Cardiac septum (tissue), 1 donor: ENCODE results near the gene CYP46A1. TPM values are rescaled to one million over a fixed set of nuclear protein-coding genes. Genes with fewer than 3 reads are reported as not detected.

Experiments
- DNase-seq: peaks from one replicate; pipeline ENCODE4 v3.0.0-alpha.2; 2020; ENCODE audit warnings: low spot score
- intact Hi-C: fragments of 100-400 bp; cut with DNase I; formaldehyde crosslinking; loops from one replicate; pipeline ENCODE4 v1.14.0; 2022
- total RNA-seq: library from RNA; stranded (reverse); fragmentation: NEBNext Ultra II Directional; extraction: Animal tissue kit (Norgen Biotek cat#: 25700); gene quantifications from one replicate; pipeline ENCODE4 v1.2.1, GENCODE V29; 2021
- donor health status: DM: no; HTN: no; CAD: no.

The CYP46A1 gene
- total RNA-seq, 1 donor from 2014 or later = 5.5 TPM

- intact Hi-C loops = no loop called here
- DNase-seq = no peak
Measured at GRCh38 chr14:99671235-99672224, 12.6 kb upstream of the CYP46A1 start.

DNA sequence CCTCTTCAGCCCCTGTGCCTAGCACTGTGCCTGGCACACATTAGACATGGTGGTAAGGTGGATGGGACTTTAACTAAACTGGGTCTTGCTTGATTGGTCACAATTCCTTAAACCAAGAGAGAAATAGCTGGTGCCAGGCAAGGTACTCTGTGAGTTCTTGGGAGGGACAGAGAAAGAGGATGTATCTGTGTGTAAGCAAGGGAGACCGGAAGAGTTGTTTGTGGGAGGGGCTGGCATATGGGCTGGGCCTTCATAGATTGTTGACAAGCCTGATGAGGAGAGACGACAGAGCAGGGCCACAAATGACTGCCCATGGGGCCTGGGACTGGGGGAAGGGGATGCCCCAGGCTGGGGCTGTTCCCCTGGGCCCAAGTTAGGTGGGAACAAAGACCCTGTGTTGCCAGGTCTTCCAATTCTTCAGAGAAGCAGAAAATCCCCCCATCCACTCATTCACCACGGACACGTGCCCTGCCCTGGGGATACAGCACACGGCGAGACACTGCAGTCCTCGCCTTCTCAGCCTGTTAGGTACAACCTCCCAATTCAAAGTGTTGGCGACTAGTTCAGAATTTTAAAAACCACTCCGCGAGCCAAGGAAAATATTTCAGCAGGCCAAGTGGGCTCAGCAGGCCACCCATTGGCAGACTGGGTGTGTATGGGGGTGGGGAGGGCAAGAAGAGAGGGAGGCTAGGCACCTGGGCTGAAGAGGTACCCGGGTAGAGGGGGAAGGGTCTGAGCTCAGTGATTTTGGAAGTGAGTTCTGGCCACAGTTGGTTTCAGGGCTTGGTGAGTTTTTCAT, 11.4 kb upstream of the CYP46A1 start:
- intact Hi-C loops = no loop called here
- DNase-seq = no peak

DNA sequence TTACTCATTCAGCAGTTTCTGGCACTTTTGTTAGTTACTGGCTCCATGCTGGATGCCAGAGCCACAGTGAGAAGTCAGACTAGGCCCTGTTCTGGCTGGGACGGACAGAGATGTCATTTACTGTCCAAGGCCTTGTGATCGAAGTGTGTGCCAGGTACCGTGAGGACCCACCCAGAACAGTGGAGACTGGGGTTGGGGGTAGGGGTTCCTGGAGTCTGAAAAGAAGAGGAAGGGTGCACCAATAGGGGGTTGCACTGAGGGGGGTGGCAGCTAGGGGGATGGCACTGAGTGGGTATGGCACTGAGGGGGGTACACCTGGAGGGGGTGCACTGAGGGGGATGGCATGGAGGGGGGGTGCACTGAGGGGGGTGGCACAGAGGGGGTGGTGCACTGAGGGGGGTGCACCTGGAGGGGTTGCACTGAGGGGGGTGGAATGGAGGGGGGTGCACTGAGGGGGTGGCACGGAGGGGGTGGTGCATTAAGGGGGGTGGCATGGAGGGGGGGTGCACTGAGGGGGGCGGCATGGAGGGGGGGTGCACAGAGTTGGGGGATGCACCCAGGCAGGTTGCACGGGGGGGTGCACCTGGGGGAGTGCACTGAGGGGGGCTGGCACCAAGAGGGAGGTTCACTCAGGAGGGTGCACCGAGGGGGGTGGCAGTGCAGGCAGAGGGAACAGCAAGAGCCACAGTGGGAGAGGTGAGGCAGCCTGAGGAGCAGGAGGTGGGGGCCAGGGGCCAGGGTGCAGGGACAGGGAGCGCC, 10.6 kb upstream of the CYP46A1 start:
- intact Hi-C loops = no loop called here

DNA sequence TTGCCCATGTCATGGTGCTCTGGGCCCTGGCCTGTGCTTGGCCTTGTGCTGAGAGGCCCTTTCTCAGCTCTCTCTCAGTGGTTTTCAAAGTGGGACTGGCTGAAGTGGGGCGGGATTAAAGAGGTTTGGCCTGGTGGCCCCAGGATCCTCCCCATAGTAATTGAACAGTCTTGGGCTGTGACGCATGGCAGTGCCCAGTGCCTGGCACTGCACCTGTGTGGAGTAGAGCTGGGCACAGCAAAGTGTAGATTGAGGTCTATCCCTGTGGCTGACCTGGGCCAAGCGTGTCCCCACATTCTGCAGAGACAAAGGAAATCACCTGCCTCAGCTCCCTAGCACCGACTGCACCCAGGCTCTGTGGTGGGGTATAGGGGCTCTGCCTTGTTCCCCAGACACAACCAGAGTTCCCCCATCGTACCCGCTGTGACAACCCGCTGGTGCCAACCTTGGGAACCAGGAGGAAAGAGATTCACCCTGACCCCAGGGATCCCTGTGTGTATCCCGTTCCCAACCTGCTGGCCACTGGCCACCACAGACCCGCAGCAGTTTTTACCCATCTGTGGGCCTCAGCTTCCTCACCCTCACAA, 9.9 kb upstream of the CYP46A1 start:
- DNase-seq = no peak
- intact Hi-C loops = no loop called here

More for the DNA sequence above, 10.6 kb upstream of the CYP46A1 start:
- DNase-seq = no peak

DNA sequence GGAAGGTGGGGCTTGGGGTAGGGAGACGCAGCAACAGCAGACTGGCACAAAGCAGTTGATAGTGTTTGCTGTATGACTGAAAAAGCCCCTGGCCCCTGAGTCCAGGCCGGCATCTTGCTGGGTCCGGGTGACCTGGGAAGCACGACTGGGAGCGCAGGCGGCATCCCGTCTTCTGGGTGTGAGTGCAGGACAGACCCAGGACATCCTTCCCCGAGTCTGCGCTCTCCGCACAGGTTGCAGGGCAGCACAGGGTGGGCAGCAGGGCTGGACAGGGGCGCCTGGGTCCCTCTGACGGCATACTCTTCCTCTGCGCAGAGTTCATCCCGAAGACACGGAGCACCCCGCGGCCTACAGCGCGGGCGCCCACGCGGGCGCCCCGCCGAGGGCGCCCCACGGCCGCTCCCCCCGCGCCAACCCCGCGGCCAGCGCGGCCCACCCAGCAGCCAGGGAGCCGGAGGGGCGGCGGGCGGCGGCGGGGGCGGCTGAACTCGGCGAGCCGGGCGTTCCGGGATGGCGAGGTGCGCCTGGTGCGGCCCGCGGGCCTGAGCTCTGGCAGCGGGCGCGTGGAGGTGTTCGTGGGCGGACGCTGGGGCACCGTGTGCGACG, 9.2 kb upstream of the CYP46A1 start:
- intact Hi-C loops = no loop called here
- DNase-seq = no peak

DNA sequence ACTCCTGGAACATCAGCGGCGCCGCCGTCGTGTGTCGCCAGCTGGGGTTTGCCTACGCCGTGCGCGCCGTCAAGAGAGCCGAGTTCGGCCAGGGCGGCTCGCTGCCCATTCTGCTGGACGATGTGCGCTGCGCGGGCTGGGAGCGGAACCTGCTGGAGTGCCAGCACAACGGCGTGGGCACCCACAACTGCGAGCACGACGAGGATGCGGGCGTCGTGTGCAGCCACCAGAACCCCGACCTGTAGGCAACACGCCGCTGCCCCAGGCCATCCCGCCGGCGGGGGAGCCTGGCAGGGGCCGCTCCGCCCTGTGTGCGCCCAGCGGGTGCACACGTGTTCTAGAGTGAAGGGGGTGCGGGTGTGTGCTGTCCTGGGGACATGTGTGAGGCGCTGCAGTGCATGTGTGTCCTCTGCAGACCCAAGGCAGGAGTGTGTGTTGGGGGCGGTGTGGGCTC, 8.7 kb upstream of the CYP46A1 start:
- intact Hi-C loops = no loop called here
- no peak for DNase-seq

DNA sequence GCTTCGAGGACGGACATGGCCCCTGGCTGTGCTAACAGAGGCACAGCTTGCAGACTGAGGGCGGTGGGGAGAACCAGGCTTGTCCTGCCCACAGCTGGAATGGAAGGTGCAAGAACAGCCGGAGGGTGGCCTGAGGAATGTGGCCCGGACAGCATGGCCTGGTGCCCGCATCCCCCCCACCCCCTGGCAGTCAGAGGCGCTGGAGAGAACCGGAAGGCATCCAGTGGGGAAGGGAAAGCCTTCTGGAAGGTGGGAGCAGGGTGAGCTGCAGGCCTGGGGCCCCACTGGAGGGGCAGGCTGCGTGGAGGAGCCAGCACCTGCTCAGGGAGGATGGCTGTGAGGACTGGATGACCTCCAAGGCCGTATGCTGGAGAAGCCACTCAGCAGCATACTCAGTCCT, 8.1 kb upstream of the CYP46A1 start:
- intact Hi-C loops = no loop called here
- no peak for DNase-seq

- DNase-seq = no peak
Measured at GRCh38 chr14:99676657-99677056, 7.4 kb upstream of the CYP46A1 start.

DNA sequence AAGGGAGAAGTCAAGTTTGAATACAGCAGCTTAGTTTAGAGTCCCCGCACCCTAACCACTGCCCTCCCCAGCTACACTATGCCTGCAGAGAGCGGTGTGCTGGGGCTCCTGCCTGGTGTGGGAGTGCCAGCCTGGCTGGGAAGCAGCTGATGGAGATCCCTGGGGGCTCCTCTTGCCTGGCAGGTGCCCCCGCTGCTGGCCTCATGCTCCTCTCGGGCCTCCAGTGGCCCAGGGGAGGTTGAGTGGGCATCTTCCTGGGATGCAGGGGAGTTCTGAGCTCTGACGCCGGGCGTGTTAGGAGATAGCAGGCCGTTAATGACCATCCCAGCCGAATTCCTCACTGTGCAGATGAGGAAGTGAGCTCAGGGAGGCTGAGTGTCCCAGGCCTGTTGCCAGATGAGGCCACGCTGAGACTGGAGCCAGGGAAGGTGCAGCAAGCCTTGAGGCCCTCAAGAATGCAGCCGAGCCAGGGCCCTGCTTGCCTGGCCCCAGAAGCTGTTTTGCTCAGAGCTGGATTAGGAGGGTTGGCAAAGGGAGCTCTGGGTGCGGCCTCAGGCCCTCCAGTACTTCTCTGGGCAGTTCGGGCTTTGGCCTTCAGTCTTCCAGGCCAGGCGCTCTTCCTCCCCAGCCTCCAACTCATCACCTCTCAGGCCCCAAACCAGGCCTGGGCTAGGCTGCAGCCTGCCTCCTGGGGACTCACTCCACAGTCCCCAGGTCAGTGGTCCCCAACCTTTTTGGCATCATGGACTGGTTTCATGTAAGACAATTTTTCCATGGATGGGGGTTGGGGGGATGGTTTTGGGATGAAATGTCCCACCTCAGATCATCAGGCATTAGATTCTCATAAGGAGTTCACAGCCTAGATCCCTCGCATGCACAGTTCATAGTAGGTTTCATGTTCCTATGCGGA, 6.6 kb upstream of the CYP46A1 start:
- peak; percentile 68 for DNase-seq
- intact Hi-C loops = no loop called here

More at GRCh38 chr14:99676657-99677056, 7.4 kb upstream of the CYP46A1 start:
- intact Hi-C loops = no loop called here

DNA sequence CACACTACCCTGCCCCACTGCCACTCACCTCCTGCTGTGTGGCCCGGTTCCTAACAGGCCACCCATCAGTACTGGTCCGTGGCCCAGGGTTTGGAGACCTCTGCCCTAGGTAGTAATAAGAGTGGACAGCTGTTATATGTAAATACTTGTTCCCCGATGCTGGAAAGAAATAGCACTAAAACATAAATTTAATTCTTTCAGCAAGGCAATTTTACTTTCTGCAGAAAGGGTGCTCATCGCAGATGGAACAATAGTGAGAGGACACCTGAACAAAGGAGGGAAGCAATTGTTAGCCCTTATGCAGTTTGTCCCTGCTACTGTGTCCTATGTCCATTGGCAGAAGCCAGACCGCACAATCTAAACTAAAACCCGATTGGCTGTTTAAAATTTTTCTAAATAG, 5.9 kb upstream of the CYP46A1 start:
- intact Hi-C loops = no loop called here
- peak; percentile 20 for DNase-seq

- DNase-seq = peak; percentile 72
- intact Hi-C loops = no loop called here
Measured at GRCh38 chr14:99679111-99679510, 5.0 kb upstream of the CYP46A1 start.

- intact Hi-C loops = no loop called here
- DNase-seq = peak; percentile 24
Measured at GRCh38 chr14:99679543-99679942, 4.6 kb upstream of the CYP46A1 start.

DNA sequence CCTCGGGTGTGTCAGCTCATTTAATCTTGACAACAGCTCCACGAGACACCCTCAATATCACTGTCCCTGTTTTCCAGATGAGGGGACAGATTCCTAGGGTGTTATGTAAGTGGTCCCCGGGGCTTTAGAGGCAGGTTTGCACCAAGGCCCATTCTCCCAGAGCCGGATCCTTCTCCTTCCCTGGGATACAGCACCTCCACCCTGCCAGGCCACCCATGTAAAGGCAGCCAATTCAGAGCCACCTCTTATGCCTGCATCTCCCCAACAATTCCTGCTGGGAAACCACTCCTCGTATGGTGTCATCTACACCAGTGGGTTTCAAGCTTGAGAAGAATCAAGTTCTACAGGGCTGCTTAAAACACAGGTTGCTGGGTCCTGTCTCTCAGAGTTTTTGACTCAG, 4.1 kb upstream of the CYP46A1 start:
- intact Hi-C loops = loop anchor here (5.0 kb wide), 3 partner anchors 52 to 163 kb away; partner anchors contain the start of gene EML1
- DNase-seq = peak; percentile 55

DNA sequence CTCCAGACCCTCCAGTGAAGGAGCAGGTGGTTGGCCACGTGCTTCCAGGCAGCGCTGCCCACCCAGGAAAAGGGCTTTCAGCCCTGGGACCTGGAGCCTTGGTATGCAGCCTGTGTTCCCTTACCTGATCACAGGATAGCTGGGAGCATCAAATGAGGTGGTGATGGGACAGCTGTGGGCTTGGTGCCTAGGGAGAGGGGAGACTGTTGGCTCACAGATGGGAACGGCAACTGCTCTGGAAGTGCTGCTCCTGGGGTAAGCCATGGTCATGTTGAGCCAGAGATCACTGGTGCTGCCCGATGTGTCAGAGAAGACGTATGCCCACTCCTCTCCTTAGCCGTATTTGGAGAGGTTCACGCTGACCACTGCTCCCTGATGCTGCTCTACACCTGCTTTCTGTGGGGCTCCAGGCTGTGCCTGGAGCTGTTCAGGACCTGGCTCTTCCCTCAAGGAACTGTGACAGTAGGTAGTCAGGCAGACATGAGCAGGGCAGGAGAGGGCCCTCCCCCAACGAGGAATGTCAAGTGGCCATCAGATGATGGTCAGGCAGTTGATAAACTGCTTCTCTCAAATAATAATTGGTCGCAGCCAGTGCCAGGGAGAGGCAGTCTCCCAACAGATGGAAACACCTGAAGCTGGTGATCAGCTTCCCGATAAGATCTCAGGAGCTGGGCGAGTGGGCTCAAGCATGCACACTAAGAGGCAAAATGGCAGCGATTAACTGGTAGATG, 2.8 kb upstream of the CYP46A1 start:
- intact Hi-C loops = loop anchor here (5.0 kb wide), 3 partner anchors 51 to 164 kb away; partner anchors contain the start of gene EML1
- DNase-seq = peak; percentile 20

- DNase-seq = peak; percentile 41
- intact Hi-C loops = loop anchor here (2.0 to 5.0 kb wide), 4 partner anchors 51 to 203 kb away; partner anchors contain the start of gene EML1
Measured at GRCh38 chr14:99681832-99682148, 2.3 kb upstream of the CYP46A1 start.

DNA sequence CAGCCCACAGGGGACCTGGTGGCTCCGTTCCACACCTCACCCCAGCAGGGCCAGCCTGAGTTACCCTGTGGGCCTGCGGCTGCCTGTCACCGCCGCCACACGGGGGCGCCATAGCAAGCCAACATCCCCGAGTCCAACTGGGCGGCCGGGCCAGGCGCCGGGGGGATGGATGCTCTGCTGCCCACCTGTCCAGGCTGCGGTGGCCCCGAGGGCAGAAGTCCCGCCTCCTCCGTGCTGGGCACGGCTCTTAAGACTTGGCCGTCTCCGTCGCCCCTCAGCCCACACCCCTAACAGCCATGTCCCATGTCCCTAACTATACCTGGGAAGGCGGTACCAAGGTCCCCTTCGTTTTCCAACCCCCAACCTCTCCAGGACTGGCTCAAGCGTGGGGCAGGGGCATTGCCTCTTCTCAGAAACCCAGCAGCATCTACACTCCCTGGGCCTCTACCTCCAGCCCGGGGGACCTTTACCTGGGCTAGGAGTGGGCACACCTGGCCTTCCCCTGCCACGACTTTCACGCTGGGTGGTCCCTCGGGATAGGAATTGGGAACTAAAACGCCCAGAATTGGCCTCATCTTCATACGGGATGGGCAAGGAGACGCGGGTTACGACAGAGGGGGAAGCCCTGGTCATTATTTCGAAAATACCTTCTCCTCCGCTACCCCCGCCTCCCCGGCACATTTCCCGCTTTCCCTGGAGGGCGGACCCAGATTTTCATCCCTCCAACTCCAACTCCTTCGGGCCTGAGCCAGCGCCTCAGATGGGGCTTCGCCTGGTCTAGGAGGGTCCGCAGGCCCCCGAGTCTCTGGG, 1.1 kb upstream of the CYP46A1 start:
- intact Hi-C loops = loop anchor here (2.0 to 5.0 kb wide), 4 partner anchors 49 to 202 kb away; partner anchors contain the start of gene EML1

More for the DNA sequence above, 1.1 kb upstream of the CYP46A1 start:
- DNase-seq = peak; percentile 83
